Astrocyte (in vitro differentiated cells and primary cell): Measurements from ENCODE around the gene IFIT1B. TPM values are rescaled to one million over a fixed set of nuclear protein-coding genes. Genes with fewer than 3 reads are reported as not detected.

ENCODE experiments used
- DNase-seq: peaks from one replicate; pipeline ENCODE4 v3.0.0-alpha.2; 2010; ENCODE audit warnings: low read depth
- FAIRE-seq: peaks from 2 replicates; lab custom pipeline; 2011; peaks lifted over from hg19 to GRCh38; lab: Jason Lieb, UNC
- H2AFZ ChIP-seq: 2 replicates; pipeline ENCODE4 v1.6.0; 2012; ENCODE audit warnings: low read depth, low read length, inconsistent platforms
- H3K27ac ChIP-seq: 2 replicates; pipeline ENCODE4 v1.5.1; 2011; ENCODE audit warnings: low read depth, low read length, inconsistent platforms
- H3K27me3 ChIP-seq: 2 replicates; pipeline ENCODE4 v1.6.0; 2011; ENCODE audit warnings: low read length, inconsistent platforms; ENCODE audit not compliant: insufficient read depth
- H3K36me3 ChIP-seq: 2 replicates; pipeline ENCODE4 v1.5.1; 2011; ENCODE audit warnings: low read length, inconsistent platforms; ENCODE audit not compliant: insufficient read depth
- H3K4me1 ChIP-seq: 2 replicates; pipeline ENCODE4 v1.5.1; 2011; ENCODE audit warnings: low read length, inconsistent platforms; ENCODE audit not compliant: insufficient read depth
- H3K4me2 ChIP-seq: 2 replicates; pipeline ENCODE4 v1.6.0; 2012; ENCODE audit warnings: low read length, inconsistent platforms
- H3K4me3 ChIP-seq: 2 replicates; pipeline ENCODE4 v1.5.1; 2011; ENCODE audit warnings: low read depth, mild to moderate bottlenecking, low read length, inconsistent platforms; ENCODE audit not compliant: insufficient read depth
- H3K79me2 ChIP-seq: 2 replicates; pipeline ENCODE4 v1.6.0; 2012; ENCODE audit warnings: mild to moderate bottlenecking, low read length, inconsistent platforms; ENCODE audit not compliant: insufficient read depth
- H3K9ac ChIP-seq: 2 replicates; pipeline ENCODE4 v1.6.0; 2012; ENCODE audit warnings: mild to moderate bottlenecking, low read length, inconsistent platforms
- H3K9me3 ChIP-seq: 2 replicates; pipeline ENCODE4 v1.5.1; 2012; ENCODE audit warnings: low read depth, mild to moderate bottlenecking, low read length, inconsistent platforms; ENCODE audit not compliant: insufficient read depth
- H4K20me1 ChIP-seq: 2 replicates; pipeline ENCODE4 v1.6.0; 2012; ENCODE audit warnings: low read length, inconsistent platforms; ENCODE audit not compliant: insufficient read depth
- H3K27ac Mint-ChIP-seq: one replicate; pipeline ENCODE4 v1.8.0; 2021; ENCODE audit warnings: mild to moderate bottlenecking, mixed read lengths; ENCODE audit not compliant: unreplicated experiment
- H3K27me3 Mint-ChIP-seq: one replicate; pipeline ENCODE4 v1.8.0; 2021; ENCODE audit warnings: low read depth, mixed read lengths; ENCODE audit not compliant: unreplicated experiment
- H3K36me3 Mint-ChIP-seq: one replicate; pipeline ENCODE4 v1.8.0; 2021; ENCODE audit warnings: low read depth, mixed read lengths; ENCODE audit not compliant: unreplicated experiment
- H3K4me1 Mint-ChIP-seq: one replicate; pipeline ENCODE4 v1.8.0; 2021; ENCODE audit warnings: low read depth, mixed read lengths; ENCODE audit not compliant: unreplicated experiment
- H3K4me3 Mint-ChIP-seq: one replicate; pipeline ENCODE4 v1.8.0; 2021; ENCODE audit warnings: mild to moderate bottlenecking, moderate library complexity, mixed read lengths; ENCODE audit not compliant: unreplicated experiment
- H3K9me3 Mint-ChIP-seq: one replicate; pipeline ENCODE4 v1.8.0; 2021; ENCODE audit warnings: mild to moderate bottlenecking, mixed read lengths; ENCODE audit not compliant: unreplicated experiment
- CTCF ChIP-seq: IDR thresholded peaks from 2 replicates; pipeline ENCODE4 v1.5.1; 2011; ENCODE audit warnings: low read depth, mild to moderate bottlenecking, inconsistent platforms, low read length, moderate library complexity; ENCODE audit not compliant: insufficient read depth
- EZH2 ChIP-seq: IDR thresholded peaks from 2 replicates; pipeline ENCODE4 v1.6.1; 2012; ENCODE audit warnings: mild to moderate bottlenecking, low read length, inconsistent platforms; ENCODE audit not compliant: insufficient read depth
- total RNA-seq: library from RNA; stranded (reverse); gene quantifications from 2 replicates; pipeline ENCODE4 v1.2.1, GENCODE V29; 2021

Gene IFIT1B
- total RNA-seq, 1 donor from 2014 or later, result not detected

GRCh38 chr10:89391907-89392756, 14.3 kb downstream of the IFIT1B start, which contains the start of gene IFIT1:
Gene IFIT1, plus strand, starts transcription at chr10:89392623. Its CDS starts 90 bp downstream, at chr10:89392713.
- Histone ChIP-seq H3K4me2 (peak within 1 kb of the TSS; percentile 77), H3K27me3 (no peaks in the 10 kb centered on the region), H3K4me3 (peak within 1 kb of the TSS; percentile 86), H3K4me1 (peaks cover 11% of the 10 kb centered on the region), H3K27ac (peak within 1 kb of the TSS; percentile 59), H2AFZ (peak within 1 kb of the TSS; percentile 87), H3K79me2 (no peaks in the 10 kb centered on the region), H3K9me3 (no peaks in the 10 kb centered on the region), H3K9ac (peak within 1 kb of the TSS; percentile 77), H4K20me1 (no peaks in the 10 kb centered on the region), H3K36me3 (no peaks in the 10 kb centered on the region)
- TF ChIP-seq CTCF (no peak), EZH2 (no peak)
- peak; percentile 94 for DNase-seq
- no peaks in the 10 kb centered on the region for H3K9me3 Mint-ChIP-seq
- H3K27ac Mint-ChIP-seq, result peak within 1 kb of the TSS; percentile 97
- FAIRE-seq, result peak; percentile 67
- H3K36me3 Mint-ChIP-seq, result peaks cover 10% of the 10 kb centered on the region
- peak within 1 kb of the TSS; percentile 95 for H3K4me3 Mint-ChIP-seq
- H3K27me3 Mint-ChIP-seq, result no peaks in the 10 kb centered on the region
- H3K4me1 Mint-ChIP-seq, result peaks cover 12% of the 10 kb centered on the region

- no peaks in the 10 kb centered on the region for H3K79me2 ChIP-seq
- FAIRE-seq (peak; percentile 64), DNase-seq (peak; percentile 87)
- H3K36me3 ChIP-seq, result no peaks in the 10 kb centered on the region
- H3K4me2 ChIP-seq, result peak overlapping the region; percentile 77
- TF ChIP-seq EZH2 (no peak), CTCF (no peak)
- H3K4me1 Mint-ChIP-seq, result peaks cover 14% of the 10 kb centered on the region
- H3K27ac Mint-ChIP-seq, result peak overlapping the region; percentile 97
- H3K4me3 ChIP-seq, result peak overlapping the region; percentile 86
- peak overlapping the region; percentile 95 for H3K4me3 Mint-ChIP-seq
- no peaks in the 10 kb centered on the region for H4K20me1 ChIP-seq
- no peaks in the 10 kb centered on the region for H3K9me3 Mint-ChIP-seq
- H3K4me1 ChIP-seq, result peaks cover 11% of the 10 kb centered on the region
- peak overlapping the region; percentile 77 for H3K9ac ChIP-seq
- no peaks in the 10 kb centered on the region for H3K27me3 Mint-ChIP-seq
- no peaks in the 10 kb centered on the region for H3K27me3 ChIP-seq
- peak overlapping the region; percentile 59 for H3K27ac ChIP-seq
- H3K9me3 ChIP-seq, result no peaks in the 10 kb centered on the region
- H3K36me3 Mint-ChIP-seq, result peaks cover 11% of the 10 kb centered on the region
- H2AFZ ChIP-seq, result peak overlapping the region; percentile 87
These were observed 15.1 kb downstream of the IFIT1B start for GRCh38 chr10:89392974-89393373.

- H3K4me2 ChIP-seq, result no peak overlapping the region
- H3K4me3 ChIP-seq, result no peak overlapping the region
- Mint-ChIP-seq H3K36me3 (peaks cover 13% of the 10 kb centered on the region), H3K27ac (no peak overlapping the region), H3K9me3 (no peaks in the 10 kb centered on the region), H3K4me1 (peaks cover 20% of the 10 kb centered on the region), H3K27me3 (no peaks in the 10 kb centered on the region), H3K4me3 (peak overlapping the region; percentile 95)
- no peak overlapping the region for H2AFZ ChIP-seq
- H3K9ac ChIP-seq, result no peak overlapping the region
- no peak for TF ChIP-seq EZH2
- TF ChIP-seq CTCF, result no peak
- no peaks in the 10 kb centered on the region for H3K36me3 ChIP-seq
- no peaks in the 10 kb centered on the region for H3K9me3 ChIP-seq
- H3K4me1 ChIP-seq, result peaks cover 11% of the 10 kb centered on the region
- DNase-seq (no peak), FAIRE-seq (no peak)
- no peaks in the 10 kb centered on the region for H3K79me2 ChIP-seq
- no peaks in the 10 kb centered on the region for H3K27me3 ChIP-seq
- no peaks in the 10 kb centered on the region for H4K20me1 ChIP-seq
- no peak overlapping the region for H3K27ac ChIP-seq
These were observed 16.0 kb downstream of the IFIT1B start for GRCh38 chr10:89393898-89394297.
